PC-3 (cell line): ENCODE measurements around the gene MRPS10.

Experiments used
- EZH2 ChIP-seq: fragments of 300-600 bp; sonication (generic); IDR thresholded peaks from one replicate; pipeline ENCODE4 v1.6.1; 2017; ENCODE audit warnings: antibody characterized with exemption, mild to moderate bottlenecking, low read length; ENCODE audit not compliant: unreplicated experiment
- TF ChIP-seq, protein P1 (sequence below): fragments of 300-600 bp; sonication (generic); conservative IDR thresholded peaks from 2 replicates; pipeline ENCODE4 v1.5.1; 2017; ENCODE audit warnings: antibody characterized with exemption, low read depth, mild to moderate bottlenecking, low read length

DNA sequence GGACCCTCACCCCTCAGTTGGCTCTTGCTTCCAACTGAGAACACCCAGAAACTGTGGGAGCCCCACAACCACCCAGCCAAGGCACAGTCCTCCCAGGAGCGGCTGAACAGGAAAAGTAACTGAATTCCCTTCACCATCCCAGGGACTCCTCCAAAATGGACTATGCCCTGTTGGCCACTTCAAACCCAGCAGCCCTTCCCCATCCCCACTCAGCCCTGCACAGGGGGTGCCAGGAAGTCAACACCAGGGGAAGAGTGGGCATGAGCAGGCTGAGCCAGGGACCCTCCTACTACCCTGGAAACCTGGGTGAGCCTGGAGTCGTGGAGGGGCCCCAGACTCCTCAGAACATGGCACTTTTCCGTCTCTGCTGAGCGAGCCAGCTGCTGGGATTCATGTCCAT, 33.2 kb downstream of the MRPS10 start:
- TF ChIP-seq, protein P1, sequence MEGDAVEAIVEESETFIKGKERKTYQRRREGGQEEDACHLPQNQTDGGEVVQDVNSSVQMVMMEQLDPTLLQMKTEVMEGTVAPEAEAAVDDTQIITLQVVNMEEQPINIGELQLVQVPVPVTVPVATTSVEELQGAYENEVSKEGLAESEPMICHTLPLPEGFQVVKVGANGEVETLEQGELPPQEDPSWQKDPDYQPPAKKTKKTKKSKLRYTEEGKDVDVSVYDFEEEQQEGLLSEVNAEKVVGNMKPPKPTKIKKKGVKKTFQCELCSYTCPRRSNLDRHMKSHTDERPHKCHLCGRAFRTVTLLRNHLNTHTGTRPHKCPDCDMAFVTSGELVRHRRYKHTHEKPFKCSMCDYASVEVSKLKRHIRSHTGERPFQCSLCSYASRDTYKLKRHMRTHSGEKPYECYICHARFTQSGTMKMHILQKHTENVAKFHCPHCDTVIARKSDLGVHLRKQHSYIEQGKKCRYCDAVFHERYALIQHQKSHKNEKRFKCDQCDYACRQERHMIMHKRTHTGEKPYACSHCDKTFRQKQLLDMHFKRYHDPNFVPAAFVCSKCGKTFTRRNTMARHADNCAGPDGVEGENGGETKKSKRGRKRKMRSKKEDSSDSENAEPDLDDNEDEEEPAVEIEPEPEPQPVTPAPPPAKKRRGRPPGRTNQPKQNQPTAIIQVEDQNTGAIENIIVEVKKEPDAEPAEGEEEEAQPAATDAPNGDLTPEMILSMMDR: no peak
- no peak for TF ChIP-seq EZH2
